Common myeloid progenitor, CD34-positive (primary cell): ENCODE results near the gene SIK2.

Experiments
- CTCF ChIA-PET: fragments of 350-600 bp; sonication (Branson Sonifier 250); formaldehyde crosslinking; loops from one replicate; lab custom pipeline; 2021; ENCODE audit warnings: antibody characterized with exemption; lab: Charles Lee
- POLR2A ChIA-PET: fragments of 350-600 bp; sonication (Branson Sonifier 250); formaldehyde crosslinking; loops from one replicate; lab custom pipeline; 2021; ENCODE audit warnings: antibody characterized with exemption; lab: Charles Lee
- DNase-seq, 3 donors: peaks; one replicate each; pipeline versions ENCODE4 v3.0.0 to v3.0.0-alpha.2; 2013
- H3K27ac ChIP-seq, 2 experiments: 1 replicate in 1 of 2; 2 replicates in 1 of 2; pipeline ENCODE4 v1.7.0; 2013; ENCODE audit warnings: inconsistent platforms in 2 of 2, low read length in 2 of 2, mild to moderate bottlenecking in 2 of 2, low read depth in 1 of 2, moderate library complexity in 1 of 2; ENCODE audit not compliant: severe bottlenecking in 2 of 2, insufficient read depth in 1 of 2, poor library complexity in 1 of 2
- H3K27me3 ChIP-seq, 5 experiments: replicated peaks in 2 of 5; 1 replicate in 3 of 5; 2 replicates in 2 of 5; pipeline versions ENCODE4 v1.6.1 to v1.7.0; 2013; ENCODE audit warnings: low read length in 4 of 5, mild to moderate bottlenecking in 2 of 5, moderate library complexity in 2 of 5, inconsistent platforms in 1 of 5; ENCODE audit not compliant: insufficient read depth in 5 of 5, control insufficient read depth in 4 of 5
- H3K36me3 ChIP-seq, 4 experiments: 1 replicate in 2 of 4; 2 replicates in 2 of 4; pipeline versions ENCODE4 v1.6.1 to v1.7.0; 2013; ENCODE audit warnings: low read length in 3 of 4, control low read depth in 1 of 4, mild to moderate bottlenecking in 1 of 4; ENCODE audit not compliant: control insufficient read depth in 4 of 4, insufficient read depth in 4 of 4
- H3K4me1 ChIP-seq, 4 experiments: 1 replicate in 3 of 4; 2 replicates in 1 of 4; pipeline versions ENCODE4 v1.6.1 to v1.7.1; 2013; ENCODE audit warnings: low read length in 3 of 4, mild to moderate bottlenecking in 3 of 4, control low read depth in 1 of 4, inconsistent platforms in 1 of 4, moderate library complexity in 1 of 4; ENCODE audit not compliant: control insufficient read depth in 4 of 4, insufficient read depth in 4 of 4; ENCODE audit errors: control extremely low read depth in 1 of 4
- H3K4me3 ChIP-seq, 7 experiments: 1 replicate in 4 of 7; 2 replicates in 3 of 7; pipeline versions ENCODE4 v1.5.1 to v1.7.0; 2013; ENCODE audit warnings: mild to moderate bottlenecking in 7 of 7, low read length in 6 of 7, moderate library complexity in 6 of 7, inconsistent platforms in 2 of 7, low read depth in 2 of 7, control low read depth in 1 of 7; ENCODE audit not compliant: insufficient read depth in 4 of 7, control insufficient read depth in 1 of 7; ENCODE audit errors: extremely low read depth in 1 of 7
- H3K9me3 ChIP-seq, 5 experiments: 1 replicate in 4 of 5; 2 replicates in 1 of 5; pipeline versions ENCODE4 v1.6.1 to v1.7.1; 2013; ENCODE audit warnings: low read length in 4 of 5, mild to moderate bottlenecking in 2 of 5, inconsistent platforms in 1 of 5, low read depth in 1 of 5, moderate library complexity in 1 of 5; ENCODE audit not compliant: control insufficient read depth in 4 of 5, insufficient read depth in 2 of 5; ENCODE audit errors: control extremely low read depth in 1 of 5
- WGBS: methylation state at CpG from one replicate; pipeline ENCODE4 v1.1.5; 2013; ENCODE audit not compliant: insufficient coverage; 5-methylcytosine and 5-hydroxymethylcytosine counted together

Gene SIK2

GRCh38 chr11:111672949-111673348 is 70.7 kb downstream of the SIK2 start:
- H3K4me1 ChIP-seq: no peaks in the 10 kb centered on the region
- ChIA-PET CTCF (interaction anchor here (0.6 to 1.9 kb wide), 2 partner anchors 23 to 26 kb away, joined by 3 to 5 read pairs; no protein-coding TSS in a partner anchor), POLR2A (no interaction called here)
- no peak for DNase-seq
- H3K36me3 ChIP-seq: peaks cover 4 to 34% (median 19%) of the 10 kb centered on the region in 4 experiments
- no peaks in the 10 kb centered on the region for H3K27me3 ChIP-seq
- no peak overlapping the region for H3K27ac ChIP-seq
- no peak overlapping the region for H3K4me3 ChIP-seq
- H3K9me3 ChIP-seq: no peaks in the 10 kb centered on the region
- 100% methylated on average over 1 of the region's 1 CpG for WGBS

- no CpG with 5 or more reads among the region's 1 CpG for WGBS
- no peaks in the 10 kb centered on the region for H3K4me1 ChIP-seq
- H3K9me3 ChIP-seq: no peaks in the 10 kb centered on the region
- DNase-seq: no peak
- CTCF ChIA-PET: interaction anchor here (1.3 kb wide), 1 partner anchor 101 kb away, joined by 3 read pairs; no protein-coding TSS in a partner anchor
- H3K27ac ChIP-seq: no peak overlapping the region
- no peaks in the 10 kb centered on the region for H3K27me3 ChIP-seq
- H3K36me3 ChIP-seq: peaks cover 4 to 34% (median 19%) of the 10 kb centered on the region in 4 experiments
- no peak overlapping the region for H3K4me3 ChIP-seq
- POLR2A ChIA-PET: no interaction called here
Measured at GRCh38 chr11:111674941-111675340, 72.7 kb downstream of the SIK2 start.

GRCh38 chr11:111675891-111676290 is 73.6 kb downstream of the SIK2 start:
- no peak overlapping the region for H3K4me3 ChIP-seq
- H3K4me1 ChIP-seq: no peaks in the 10 kb centered on the region
- DNase-seq: no peak
- no peak overlapping the region for H3K27ac ChIP-seq
- no peaks in the 10 kb centered on the region for H3K9me3 ChIP-seq
- no peaks in the 10 kb centered on the region for H3K27me3 ChIP-seq
- ChIA-PET CTCF (interaction anchor here (0.6 kb wide), 1 partner anchor 101 kb away, joined by 3 read pairs; no protein-coding TSS in a partner anchor), POLR2A (no interaction called here)
- WGBS: no CpG with 5 or more reads among the region's 2 CpGs
- H3K36me3 ChIP-seq: peaks cover 4 to 34% (median 19%) of the 10 kb centered on the region in 4 experiments

GRCh38 chr11:111676878-111677585 is 74.8 kb downstream of the SIK2 start:
- ChIA-PET POLR2A (no interaction called here), CTCF (no interaction called here)
- 100% methylated on average over 1 of the region's 4 CpGs for WGBS
- H3K27me3 ChIP-seq: no peaks in the 10 kb centered on the region
- H3K4me1 ChIP-seq: no peaks in the 10 kb centered on the region
- H3K9me3 ChIP-seq: no peaks in the 10 kb centered on the region
- DNase-seq: no peak
- H3K4me3 ChIP-seq: no peak overlapping the region
- H3K27ac ChIP-seq: no peak overlapping the region
- peaks cover 2 to 24% (median 11%) of the 10 kb centered on the region in 4 experiments for H3K36me3 ChIP-seq

GRCh38 chr11:111680486-111681175 is 78.4 kb downstream of the SIK2 start:
- POLR2A ChIA-PET: interaction anchor here (0.6 kb wide), 1 partner anchor 17 kb away, joined by 4 read pairs; no protein-coding TSS in a partner anchor
- CTCF ChIA-PET: interaction anchor here (0.8 to 1.1 kb wide), 3 partner anchors 9 to 45 kb away, joined by 3 read pairs; no protein-coding TSS in a partner anchor

GRCh38 chr11:111683806-111684205 is 81.6 kb downstream of the SIK2 start:
- 80% methylated on average over 1 of the region's 3 CpGs for WGBS
- H3K9me3 ChIP-seq: no peaks in the 10 kb centered on the region
- no peak for DNase-seq
- H3K4me1 ChIP-seq: no peaks in the 10 kb centered on the region
- H3K27ac ChIP-seq: no peak overlapping the region
- CTCF ChIA-PET: interaction anchor here (1.4 to 1.5 kb wide), 2 partner anchors 10 to 12 kb away, joined by 3 to 4 read pairs; no protein-coding TSS in a partner anchor
- H3K36me3 ChIP-seq: peaks cover 0 to 9% (median 4%) of the 10 kb centered on the region in 4 experiments
- H3K27me3 ChIP-seq: no peaks in the 10 kb centered on the region
- POLR2A ChIA-PET: no interaction called here
- H3K4me3 ChIP-seq: no peak overlapping the region

More at GRCh38 chr11:111680486-111681175, 78.4 kb downstream of the SIK2 start:
- Histone ChIP-seq H3K27ac (no peak overlapping the region), H3K4me1 (no peaks in the 10 kb centered on the region), H3K4me3 (no peak overlapping the region), H3K9me3 (no peaks in the 10 kb centered on the region), H3K27me3 (no peaks in the 10 kb centered on the region), H3K36me3 (peaks cover 0 to 4% (median 1%) of the 10 kb centered on the region in 4 experiments)
- no peak for DNase-seq
- WGBS: no CpG with 5 or more reads among the region's 3 CpGs
